22Rv1 (cell line): ENCODE results near the gene IVD.

ENCODE experiments used
- ZFX ChIP-seq: fragments of 450-650 bp; IDR thresholded peaks from 2 replicates; pipeline ENCODE4 v1.6.1; 2017; ENCODE audit warnings: antibody characterized with exemption, borderline replicate concordance
- TF ChIP-seq, protein P1 (sequence below): fragments of 450-650 bp; IDR thresholded peaks from 2 replicates; pipeline ENCODE4 v1.5.1; 2017; ENCODE audit warnings: mild to moderate bottlenecking

DNA sequence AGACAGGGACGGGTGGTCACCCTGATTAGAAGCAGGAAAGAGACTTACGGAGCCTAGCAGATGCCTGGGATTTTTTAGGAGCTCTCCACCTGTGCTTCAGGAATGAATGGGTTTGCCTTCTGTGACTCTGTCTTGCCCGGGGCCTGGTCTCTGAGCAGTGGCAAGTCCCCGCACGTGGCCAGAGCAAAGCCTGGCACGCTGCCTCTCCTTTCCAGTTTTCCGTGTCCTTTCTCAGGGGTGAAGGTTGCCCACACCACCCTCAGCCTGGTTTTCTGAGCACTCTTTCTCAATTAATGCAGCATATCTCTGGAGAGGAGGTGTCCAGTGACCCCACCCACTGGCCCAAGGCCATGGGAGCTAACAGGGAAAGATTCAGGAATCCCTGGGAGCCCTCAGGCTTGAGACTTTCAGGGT, 50.7 kb downstream of the IVD start:
- TF ChIP-seq, protein P1, sequence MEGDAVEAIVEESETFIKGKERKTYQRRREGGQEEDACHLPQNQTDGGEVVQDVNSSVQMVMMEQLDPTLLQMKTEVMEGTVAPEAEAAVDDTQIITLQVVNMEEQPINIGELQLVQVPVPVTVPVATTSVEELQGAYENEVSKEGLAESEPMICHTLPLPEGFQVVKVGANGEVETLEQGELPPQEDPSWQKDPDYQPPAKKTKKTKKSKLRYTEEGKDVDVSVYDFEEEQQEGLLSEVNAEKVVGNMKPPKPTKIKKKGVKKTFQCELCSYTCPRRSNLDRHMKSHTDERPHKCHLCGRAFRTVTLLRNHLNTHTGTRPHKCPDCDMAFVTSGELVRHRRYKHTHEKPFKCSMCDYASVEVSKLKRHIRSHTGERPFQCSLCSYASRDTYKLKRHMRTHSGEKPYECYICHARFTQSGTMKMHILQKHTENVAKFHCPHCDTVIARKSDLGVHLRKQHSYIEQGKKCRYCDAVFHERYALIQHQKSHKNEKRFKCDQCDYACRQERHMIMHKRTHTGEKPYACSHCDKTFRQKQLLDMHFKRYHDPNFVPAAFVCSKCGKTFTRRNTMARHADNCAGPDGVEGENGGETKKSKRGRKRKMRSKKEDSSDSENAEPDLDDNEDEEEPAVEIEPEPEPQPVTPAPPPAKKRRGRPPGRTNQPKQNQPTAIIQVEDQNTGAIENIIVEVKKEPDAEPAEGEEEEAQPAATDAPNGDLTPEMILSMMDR = no peak
- no peak for TF ChIP-seq ZFX
